AG10803 (cell line): ENCODE measurements around the gene SEC61A1.
A peak's percentile ranks its signal among the peaks of the same experiment; 100 is the strongest.

Source experiments
- DNase-seq: peaks from one replicate; pipeline ENCODE4 v3.0.0; 2010; ENCODE audit warnings: low read depth
- H3K4me3 ChIP-seq: 2 replicates; pipeline ENCODE4 v1.5.1; 2011; ENCODE audit warnings: mild to moderate bottlenecking, low read length, control low read depth
- CTCF ChIP-seq: conservative IDR thresholded peaks from 2 replicates; pipeline ENCODE4 v1.5.1; 2011; ENCODE audit warnings: mild to moderate bottlenecking, low read length, control low read depth, inconsistent platforms

Gene SEC61A1

DNA sequence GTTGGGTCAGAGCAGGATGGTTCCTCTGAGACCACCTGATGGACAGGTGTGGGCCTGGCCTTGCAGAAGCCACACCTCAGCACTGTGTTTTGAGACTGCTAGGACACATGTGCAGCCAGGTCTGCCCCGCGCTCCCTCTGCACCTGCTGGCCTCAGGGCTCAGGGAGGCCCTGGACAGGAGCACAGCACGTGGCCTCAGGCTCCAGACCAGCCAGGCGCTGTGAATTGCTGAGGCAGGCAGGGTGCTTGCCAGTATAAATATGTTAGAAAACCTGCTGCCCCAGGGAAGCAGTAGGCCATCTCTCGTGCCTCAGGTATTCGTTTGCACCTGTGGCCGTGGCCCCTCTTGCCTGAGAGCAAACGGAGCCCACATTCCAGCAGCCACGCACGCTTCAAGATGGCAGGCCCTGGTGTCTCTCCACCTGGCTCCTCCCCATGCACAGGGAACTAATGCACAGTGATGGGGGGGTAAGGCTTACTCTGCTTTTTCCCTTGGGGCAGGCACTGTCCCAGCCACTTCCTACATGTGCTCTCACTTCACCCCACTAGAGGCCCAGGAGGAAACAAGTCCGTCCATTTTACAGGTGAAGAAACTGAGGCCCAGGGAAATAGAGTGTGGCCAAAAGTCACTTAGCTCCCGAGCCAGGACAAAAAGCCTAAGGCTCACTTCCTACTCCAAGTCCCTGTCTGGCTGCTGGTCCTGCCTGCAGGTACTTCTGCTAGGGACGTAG is 20.4 kb downstream of the SEC61A1 start:
- no peak overlapping the region for H3K4me3 ChIP-seq
- no peak for TF ChIP-seq CTCF
- DNase-seq: no peak

GRCh38 chr3:128073185-128073725 is 21.0 kb downstream of the SEC61A1 start:
- H3K4me3 ChIP-seq: no peak overlapping the region
- no peak for TF ChIP-seq CTCF
- DNase-seq: no peak

DNA sequence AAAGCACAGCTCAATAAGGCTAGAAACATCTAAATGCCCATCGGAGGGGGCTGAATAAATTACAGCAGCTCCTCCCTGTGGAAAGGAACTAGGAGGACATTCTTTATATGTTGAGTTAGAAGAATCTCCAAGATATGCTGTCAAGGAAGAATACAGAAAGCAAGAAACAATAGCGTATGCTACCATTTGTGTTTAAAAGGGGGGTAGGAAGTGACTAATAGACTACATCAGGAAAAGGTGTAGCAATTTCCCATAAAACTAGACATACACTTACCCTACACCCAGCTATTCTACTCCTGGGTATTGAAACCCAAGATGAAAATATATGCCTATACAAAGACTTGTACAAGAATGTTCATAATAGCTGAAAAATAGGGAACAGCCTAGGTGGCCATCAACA is 21.6 kb downstream of the SEC61A1 start:
- H3K4me3 ChIP-seq: no peak overlapping the region
- TF ChIP-seq CTCF: no peak
- no peak for DNase-seq

GRCh38 chr3:128074851-128075521 is 22.7 kb downstream of the SEC61A1 start:
- no peak for DNase-seq
- H3K4me3 ChIP-seq: peak overlapping the region; percentile 31
- no peak for TF ChIP-seq CTCF

DNA sequence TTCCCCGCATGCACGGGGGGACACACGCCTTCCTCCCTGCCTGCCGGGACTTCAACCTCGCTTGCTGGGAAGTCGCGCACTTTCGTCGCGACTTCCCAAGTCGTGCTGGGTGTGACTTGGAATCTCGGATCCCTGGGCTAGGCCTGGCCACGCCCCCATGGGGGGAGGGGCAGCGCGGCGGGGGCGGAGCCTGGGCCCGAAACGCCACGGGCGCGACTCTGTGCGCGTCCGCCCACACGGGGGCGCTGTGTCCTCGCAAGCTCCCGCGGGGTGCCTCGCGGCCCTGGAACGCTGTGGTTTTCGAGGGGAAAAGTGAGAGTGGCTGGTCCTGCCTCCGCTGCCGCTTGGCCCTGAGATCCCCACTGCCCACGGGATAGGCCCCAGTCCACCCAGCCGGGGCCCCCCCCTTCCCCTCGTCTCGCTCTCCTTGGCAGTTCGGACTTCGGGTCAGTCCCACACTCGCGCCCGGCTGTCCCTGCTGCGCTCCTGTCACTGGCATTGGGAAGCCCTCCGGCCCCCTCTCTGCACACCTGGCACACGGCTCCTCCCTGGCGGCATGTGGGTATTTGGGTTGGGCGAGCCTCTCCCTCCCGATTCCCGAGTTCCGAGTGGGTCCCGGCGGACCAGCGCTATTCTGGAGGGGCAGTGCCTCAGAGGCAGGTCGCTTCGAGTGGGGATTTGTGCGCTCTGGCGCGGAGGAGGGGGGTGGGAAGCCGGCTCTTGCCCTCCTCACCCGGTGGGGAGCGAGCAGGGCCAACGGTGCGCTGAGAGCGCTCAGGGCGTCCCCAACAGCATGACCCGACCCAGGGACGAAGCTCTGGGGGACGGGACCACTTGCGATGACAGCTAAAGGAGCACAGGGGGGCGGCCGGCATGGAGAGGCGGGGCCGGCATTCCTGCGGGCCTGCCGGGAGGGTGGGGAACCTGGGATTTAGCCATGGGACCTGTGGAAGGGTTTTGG is 23.6 kb downstream of the SEC61A1 start:
- peak overlapping the region; percentile 49 for H3K4me3 ChIP-seq
- DNase-seq: peak; percentile 81
- TF ChIP-seq CTCF: peak; percentile 70

DNA sequence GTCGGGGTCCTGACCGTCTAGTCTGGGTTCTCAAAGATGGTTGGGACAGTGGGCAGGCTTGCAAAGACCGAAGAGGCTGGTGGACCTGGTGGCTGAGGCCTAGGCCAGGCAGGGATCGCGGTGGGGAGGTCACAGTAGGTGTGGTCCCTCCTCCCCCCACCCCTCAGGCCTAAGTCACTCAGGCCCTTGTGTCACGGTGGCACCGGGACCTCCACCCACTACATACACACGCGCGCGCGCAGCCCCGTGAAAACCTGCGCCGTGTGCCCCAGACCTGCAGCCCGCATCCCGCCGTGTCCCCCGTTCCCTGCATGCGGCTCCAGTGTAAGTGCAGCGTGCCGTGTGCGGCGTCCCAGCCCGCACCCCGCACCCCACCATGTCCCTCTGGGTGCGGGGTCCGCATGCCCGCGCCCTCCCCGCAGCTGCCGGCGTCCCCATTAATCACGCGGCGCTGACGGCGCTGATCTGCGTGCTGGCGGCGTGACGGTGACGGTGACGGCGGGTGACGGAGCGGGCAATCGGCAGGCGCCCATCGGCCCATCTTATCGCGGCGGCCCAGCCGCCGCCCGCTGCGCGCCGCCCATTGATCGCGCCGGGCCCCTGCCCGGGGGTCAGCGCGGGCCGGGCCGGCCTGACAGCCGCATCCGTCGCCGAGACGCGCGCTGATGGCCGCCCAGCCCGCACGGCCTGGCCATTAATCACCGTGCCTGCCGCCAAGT is 24.4 kb downstream of the SEC61A1 start:
- DNase-seq: no peak
- peak overlapping the region; percentile 49 for H3K4me3 ChIP-seq

More for the DNA sequence above, 24.4 kb downstream of the SEC61A1 start:
- no peak for TF ChIP-seq CTCF
